WERI-Rb-1 (cell line): ENCODE measurements around the gene CCT7.
A peak's percentile ranks its signal among the peaks of the same experiment; 100 is the strongest.
"Not testable (repeated sequence)": the region's sequence is repeated elsewhere in the genome, so short reads cannot be mapped to it uniquely, and the experiment has no call there.

Source experiments
- DNase-seq: peaks from one replicate; pipeline ENCODE4 v3.0.0-alpha.2; 2020
- H3K27ac ChIP-seq: fragments of 250-450 bp; sonication (Bioruptor Pico); 2 replicates; pipeline ENCODE4 v1.5.1; 2020; ENCODE audit warnings: mild to moderate bottlenecking, moderate library complexity
- H3K27me3 ChIP-seq: fragments of 250-450 bp; sonication (Bioruptor Pico); 2 replicates; pipeline ENCODE4 v1.5.1; 2021; ENCODE audit warnings: mild to moderate bottlenecking, low read depth, moderate library complexity; ENCODE audit not compliant: insufficient read depth, severe bottlenecking
- H3K36me3 ChIP-seq: fragments of 250-450 bp; sonication (Bioruptor Pico); 2 replicates; pipeline ENCODE4 v1.5.1; 2020; ENCODE audit warnings: mild to moderate bottlenecking, moderate library complexity
- H3K4me3 ChIP-seq: 2 replicates; pipeline ENCODE4 v1.5.1; 2011; ENCODE audit warnings: low read depth, mild to moderate bottlenecking, control low read depth, low read length
- H3K9me3 ChIP-seq: fragments of 250-450 bp; sonication (Bioruptor Pico); 2 replicates; pipeline ENCODE4 v1.5.1; 2021; ENCODE audit warnings: mild to moderate bottlenecking, moderate library complexity; ENCODE audit not compliant: severe bottlenecking
- CTCF ChIP-seq: IDR thresholded peaks from 2 replicates; pipeline ENCODE4 v1.5.1; 2011; ENCODE audit warnings: low read depth, mild to moderate bottlenecking, control low read depth, inconsistent platforms, low read length

CCT7 gene

GRCh38 chr2:73233932-73234832, at the start of gene CCT7:
CCT7 (plus strand) TSS chr2:73234308; CDS start chr2:73234379, 71 bp downstream.
- DNase-seq = peak; percentile 94
- Histone ChIP-seq H3K4me3 (peak within 1 kb of the TSS; percentile 94), H3K36me3 (peaks cover 50% of the 10 kb centered on the region), H3K27me3 (no peaks in the 10 kb centered on the region), H3K9me3 (no peaks in the 10 kb centered on the region), H3K27ac (peak within 1 kb of the TSS; percentile 88)
- no peak for TF ChIP-seq CTCF

GRCh38 chr2:73185965-73186364, 48.1 kb upstream of the CCT7 start:
- Histone ChIP-seq H3K9me3 (peaks cover 8% of the 10 kb centered on the region), H3K27me3 (no peaks in the 10 kb centered on the region), H3K27ac (no peak overlapping the region), H3K36me3 (no peaks in the 10 kb centered on the region), H3K4me3 (no peak overlapping the region)
- no peak for DNase-seq
- no peak for TF ChIP-seq CTCF

GRCh38 chr2:73187549-73187948, 46.6 kb upstream of the CCT7 start:
- TF ChIP-seq CTCF = no peak
- DNase-seq = no peak

GRCh38 chr2:73197579-73197978, 36.5 kb upstream of the CCT7 start:
- no peak for TF ChIP-seq CTCF
- DNase-seq = no peak
- no peaks in the 10 kb centered on the region for H3K27me3 ChIP-seq
- H3K9me3 ChIP-seq = no peaks in the 10 kb centered on the region
- no peak overlapping the region for H3K4me3 ChIP-seq
- no peak overlapping the region for H3K27ac ChIP-seq
- H3K36me3 ChIP-seq = no peaks in the 10 kb centered on the region

More at GRCh38 chr2:73187549-73187948, 46.6 kb upstream of the CCT7 start:
- no peaks in the 10 kb centered on the region for H3K36me3 ChIP-seq
- H3K27me3 ChIP-seq = no peaks in the 10 kb centered on the region
- peaks cover 8% of the 10 kb centered on the region for H3K9me3 ChIP-seq
- no peak overlapping the region for H3K4me3 ChIP-seq
- no peak overlapping the region for H3K27ac ChIP-seq

GRCh38 chr2:73200281-73200680, 33.8 kb upstream of the CCT7 start:
- not testable (repeated sequence) for DNase-seq, H3K9me3 ChIP-seq, H3K4me3 ChIP-seq, H3K36me3 ChIP-seq, H3K27me3 ChIP-seq, H3K27ac ChIP-seq

- Histone ChIP-seq H3K36me3 (no peaks in the 10 kb centered on the region), H3K27ac (no peak within 1 kb of the TSS), H3K4me3 (no peak within 1 kb of the TSS), H3K27me3 (no peaks in the 10 kb centered on the region), H3K9me3 (no peaks in the 10 kb centered on the region)
- DNase-seq = no peak
- no peak for TF ChIP-seq CTCF
These were observed 31.7 kb upstream of the CCT7 start, which contains the start of gene NOTO for GRCh38 chr2:73202156-73203054. NOTO (plus strand) TSS chr2:73202574; CDS start chr2:73202667, 93 bp downstream.
